ENCODE measurements around the gene NCOA6.
"Not testable (repeated sequence)": the region's sequence is repeated elsewhere in the genome, so short reads cannot be mapped to it uniquely, and the experiment has no call there.

Gene NCOA6

DNA sequence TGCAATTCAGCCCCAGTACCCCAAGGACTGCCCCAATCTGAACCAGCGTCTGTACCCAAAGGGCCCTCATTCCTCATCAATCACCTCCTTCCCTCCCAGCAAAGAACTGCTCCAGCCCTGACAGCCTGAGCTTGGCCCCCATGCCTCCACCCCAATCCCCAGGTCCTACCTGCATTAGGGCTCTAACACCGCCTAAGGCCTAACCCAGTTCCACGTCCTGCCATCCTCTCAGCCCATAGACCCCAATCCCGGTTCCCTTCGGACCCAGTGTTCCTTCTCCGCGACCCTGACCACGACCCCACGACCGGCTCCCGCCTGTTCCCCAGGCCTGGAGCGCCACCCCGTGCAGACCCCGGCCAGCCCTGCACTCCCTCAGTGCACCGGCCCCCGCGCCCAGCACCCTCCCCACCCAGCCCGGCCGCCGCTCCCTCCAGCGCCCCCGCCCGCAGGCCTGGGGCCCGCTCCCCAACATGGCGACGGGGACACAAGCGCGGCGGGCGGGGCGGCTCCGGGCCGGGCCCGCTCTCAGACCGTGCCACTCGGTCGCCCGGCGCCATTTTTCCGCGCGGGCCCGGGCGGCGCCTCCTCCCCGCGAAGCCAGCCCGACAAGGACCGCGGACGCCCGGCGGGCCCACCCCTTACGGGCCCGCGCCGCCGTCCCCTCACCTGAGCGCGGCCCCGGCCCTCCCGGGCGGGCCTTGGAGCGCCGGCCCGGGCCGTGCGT lies 483 bp downstream of the NCOA6 start:
- DNase-seq, result peak; percentile 82

DNA sequence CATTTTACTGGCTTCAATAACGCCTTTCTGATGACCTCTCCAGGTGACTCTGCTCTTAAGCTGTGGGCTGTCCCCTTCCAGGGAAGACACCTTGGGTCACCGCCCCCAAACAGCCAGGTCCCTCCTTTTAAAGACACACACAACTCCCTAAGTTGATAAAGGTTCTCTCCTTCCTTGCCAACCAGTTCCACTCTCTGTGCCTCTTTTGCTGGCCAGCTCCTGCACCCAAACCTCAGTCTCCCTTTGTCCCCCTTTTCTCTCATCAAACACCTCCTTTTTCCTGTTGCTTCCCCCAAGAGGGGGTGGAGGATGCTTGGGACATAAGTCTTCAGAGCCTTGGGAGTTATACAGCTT lies 1.0 kb downstream of the NCOA6 start:
- peak; percentile 86 for DNase-seq

DNA sequence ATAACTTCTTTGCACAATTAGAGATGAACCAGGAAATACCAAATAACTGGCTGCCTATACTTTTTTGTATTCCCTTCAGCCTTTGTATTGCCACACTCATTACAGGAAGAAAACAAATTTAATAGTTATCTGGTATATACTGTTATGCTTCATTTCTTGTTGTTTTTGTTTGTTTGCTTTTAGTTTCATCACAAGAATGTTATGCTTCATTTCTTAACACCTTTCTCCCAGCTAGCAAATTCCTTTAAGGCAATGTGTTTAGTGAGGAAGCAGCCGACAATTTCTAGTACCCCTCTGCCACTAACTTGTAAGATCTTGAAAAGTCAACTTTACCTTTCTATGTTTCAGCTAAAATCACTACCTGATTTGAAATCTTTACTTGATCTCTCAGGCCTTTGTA lies 1.4 kb downstream of the NCOA6 start:
- DNase-seq, result no peak

DNA sequence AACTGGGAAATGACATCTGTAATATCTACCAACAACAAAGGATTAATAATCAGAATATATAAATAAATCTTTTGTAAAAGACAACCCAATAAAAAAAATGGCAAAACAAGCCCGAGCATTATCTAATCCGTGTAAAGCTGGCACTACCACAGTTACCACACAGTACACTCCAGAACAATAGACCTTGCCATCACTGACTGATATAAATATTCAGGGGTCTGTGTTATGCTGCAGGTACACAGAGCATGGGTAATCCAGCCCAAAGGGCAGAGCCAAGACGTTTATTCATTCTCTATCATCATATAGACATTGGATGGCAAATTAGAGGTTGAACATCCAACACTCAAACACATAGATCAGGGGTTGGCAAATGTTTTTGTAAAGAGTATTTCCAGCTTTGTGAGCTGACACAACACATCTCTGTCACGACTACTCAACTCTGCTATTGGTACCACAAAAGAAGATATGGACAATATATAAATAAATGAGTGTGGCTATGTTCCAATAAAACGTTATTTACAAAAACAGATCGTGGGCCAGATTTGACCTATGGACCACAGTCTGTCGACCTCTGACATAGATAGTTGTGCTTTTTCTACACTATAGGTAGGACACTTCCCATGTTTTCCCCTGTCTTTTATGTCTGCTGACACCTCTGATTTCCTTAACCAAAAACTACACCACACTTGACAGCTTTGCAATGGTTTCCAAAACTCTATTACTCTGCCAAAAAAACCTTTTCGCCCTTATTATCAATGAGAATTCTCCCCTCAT lies 4.5 kb downstream of the NCOA6 start:
- DNase-seq, result no peak

DNA sequence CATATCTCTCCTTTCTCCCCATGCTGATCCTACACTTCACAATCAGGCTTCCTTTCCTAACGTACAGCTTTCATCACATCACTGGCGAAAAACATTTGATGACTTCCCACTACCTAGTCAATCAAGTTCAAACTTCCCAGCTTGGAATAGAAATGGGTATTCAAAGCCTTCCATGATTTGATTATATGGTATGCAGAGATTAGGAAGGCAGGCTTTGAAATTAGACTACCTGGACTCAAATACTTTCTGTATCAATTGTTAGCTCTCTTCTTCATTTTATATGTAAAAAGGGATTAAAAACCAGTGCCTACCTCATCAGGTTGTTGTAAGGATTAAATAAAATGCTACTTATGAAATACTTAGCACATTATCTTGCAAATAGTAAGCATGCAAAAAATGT lies 7.7 kb downstream of the NCOA6 start:
- no peak for DNase-seq

DNA sequence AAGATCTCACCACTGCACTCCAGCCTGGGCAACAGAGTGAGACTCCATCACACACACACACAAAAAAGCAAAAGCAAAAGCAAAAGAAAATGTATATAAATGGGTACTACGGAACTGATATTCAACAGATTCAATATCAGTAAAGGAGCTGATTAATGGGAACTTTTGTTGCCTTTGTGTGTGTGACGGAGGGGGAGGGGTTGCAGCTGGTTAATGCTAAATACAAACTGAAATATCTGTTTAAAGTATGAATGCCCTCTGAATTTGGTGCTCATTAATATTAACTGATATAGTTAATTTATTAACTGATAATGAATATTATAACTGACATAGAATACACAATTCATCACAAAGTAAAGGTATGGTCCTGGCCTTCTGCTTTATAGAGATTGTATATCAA lies 8.4 kb downstream of the NCOA6 start:
- no peak for DNase-seq

DNA sequence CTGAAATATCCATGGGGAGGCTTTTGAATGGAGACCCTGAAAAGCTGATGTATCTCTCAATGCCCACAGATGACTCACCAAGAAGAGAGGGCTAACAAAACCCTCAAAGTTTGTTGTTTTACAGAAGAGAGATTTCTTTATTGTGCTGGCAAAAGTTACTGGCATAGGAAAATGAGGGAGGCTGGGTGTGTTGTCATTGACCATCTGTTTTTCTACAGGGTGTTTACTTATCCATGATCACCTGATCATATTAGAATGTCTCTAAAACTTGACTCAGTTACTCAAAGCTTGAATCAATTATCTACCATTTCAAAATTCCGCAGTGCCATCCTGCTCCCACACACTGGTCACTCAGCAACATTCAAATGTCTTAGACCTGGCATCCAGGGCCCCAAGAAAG lies 9.8 kb downstream of the NCOA6 start:
- no peak for DNase-seq

DNA sequence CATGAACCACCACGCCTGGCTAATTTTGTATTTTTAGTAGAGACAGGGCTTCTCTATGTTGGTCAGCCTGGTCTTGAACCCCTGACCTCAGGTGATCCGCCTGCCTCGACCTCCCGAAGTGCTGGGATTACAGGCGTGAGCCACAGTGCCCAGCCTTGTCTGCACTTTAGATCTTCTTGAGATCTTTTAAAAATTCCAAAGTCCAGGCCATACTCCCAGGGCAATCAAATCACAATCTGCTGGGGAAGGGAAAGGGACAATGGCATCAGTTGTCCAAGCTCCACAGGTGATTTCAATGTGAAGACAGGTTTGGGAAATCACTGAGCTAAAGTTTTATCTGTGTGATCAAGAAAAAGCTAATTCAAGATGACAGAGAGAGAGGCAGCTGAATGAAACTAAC lies 16.9 kb downstream of the NCOA6 start:
- DNase-seq, result no peak

DNA sequence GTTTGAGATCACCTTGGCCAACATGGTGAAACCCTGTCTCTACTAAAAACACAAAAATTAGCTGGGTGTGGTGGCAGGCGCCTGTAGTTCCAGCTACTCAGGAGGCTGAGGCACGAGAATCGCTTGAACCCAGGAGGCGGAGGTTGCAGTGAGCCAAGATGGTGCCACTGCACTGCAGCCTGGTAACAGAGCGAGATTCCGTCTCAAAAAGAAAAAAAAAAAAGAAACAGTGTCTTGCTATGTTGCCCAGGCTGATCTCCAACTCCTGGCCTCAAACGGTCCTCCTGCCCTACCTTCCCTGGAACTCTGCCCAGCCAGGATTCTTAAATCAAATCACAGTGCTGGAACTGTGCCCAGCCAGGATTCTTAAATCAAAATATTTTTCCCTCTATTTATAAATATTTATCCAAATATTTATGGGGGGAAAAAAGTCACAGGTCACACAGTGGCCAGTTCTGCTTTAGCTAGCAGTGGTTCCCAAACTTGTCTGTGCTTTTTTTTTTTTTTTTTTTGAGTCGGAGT lies 17.4 kb downstream of the NCOA6 start:
- not testable (repeated sequence) for DNase-seq

DNA sequence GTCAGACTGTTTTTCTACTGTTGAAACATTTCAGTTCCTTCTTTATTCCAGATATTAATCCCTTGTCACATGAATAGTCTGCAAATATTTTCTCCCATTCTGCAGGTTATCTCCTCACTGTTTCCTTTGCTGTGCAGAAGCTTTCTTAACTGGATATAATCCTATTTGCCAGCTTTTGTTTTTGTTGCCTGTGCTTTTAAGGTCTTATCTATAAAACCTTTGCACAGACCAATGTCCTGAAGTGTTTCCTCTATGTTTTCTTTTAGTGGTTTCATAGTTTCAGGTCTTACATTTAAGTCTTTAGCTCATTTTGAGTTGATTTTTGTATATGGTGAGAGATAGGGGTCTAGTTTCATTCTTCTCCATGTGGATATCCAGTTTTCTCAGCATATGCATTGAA lies 19.2 kb downstream of the NCOA6 start:
- DNase-seq, result peak; percentile 52

DNA sequence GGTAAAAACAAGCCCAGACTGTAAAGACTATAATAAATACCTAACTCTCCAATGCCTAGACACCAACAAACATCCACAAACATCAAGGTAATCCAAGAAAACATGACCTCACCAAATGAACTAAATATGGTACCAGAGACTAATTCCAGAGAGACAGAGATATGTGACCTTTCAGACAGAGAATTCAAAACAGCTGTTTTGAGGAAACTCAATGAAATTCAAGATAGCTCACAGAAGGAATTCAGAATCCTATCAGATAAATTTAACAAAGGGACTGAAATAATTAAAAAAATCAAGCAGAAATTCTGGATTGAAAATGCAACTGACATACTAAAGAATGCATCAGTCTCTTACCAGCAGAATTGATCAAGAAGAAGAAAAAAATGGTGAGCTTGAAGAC lies 26.6 kb downstream of the NCOA6 start:
- DNase-seq, result no peak

DNA sequence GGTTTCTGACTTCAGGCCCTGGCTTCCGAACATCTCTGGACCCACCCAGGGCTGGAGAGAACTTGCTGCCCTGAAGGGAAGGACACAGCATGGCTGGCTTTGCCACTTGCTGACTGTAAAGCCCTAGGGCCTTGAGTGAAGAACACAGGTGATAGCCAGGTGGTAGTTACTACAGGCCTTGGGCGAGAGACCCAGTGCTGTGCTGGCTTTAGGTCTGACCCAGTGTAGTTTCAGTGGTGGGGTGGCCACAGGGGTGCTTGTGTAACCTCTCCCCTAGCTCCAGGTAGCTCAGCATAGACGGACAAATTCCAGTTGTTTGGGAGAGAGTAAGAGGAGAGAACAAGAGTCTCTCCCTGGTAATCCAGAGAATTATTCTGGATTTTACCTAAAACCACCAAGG lies 27.1 kb downstream of the NCOA6 start:
- DNase-seq, result no peak

DNA sequence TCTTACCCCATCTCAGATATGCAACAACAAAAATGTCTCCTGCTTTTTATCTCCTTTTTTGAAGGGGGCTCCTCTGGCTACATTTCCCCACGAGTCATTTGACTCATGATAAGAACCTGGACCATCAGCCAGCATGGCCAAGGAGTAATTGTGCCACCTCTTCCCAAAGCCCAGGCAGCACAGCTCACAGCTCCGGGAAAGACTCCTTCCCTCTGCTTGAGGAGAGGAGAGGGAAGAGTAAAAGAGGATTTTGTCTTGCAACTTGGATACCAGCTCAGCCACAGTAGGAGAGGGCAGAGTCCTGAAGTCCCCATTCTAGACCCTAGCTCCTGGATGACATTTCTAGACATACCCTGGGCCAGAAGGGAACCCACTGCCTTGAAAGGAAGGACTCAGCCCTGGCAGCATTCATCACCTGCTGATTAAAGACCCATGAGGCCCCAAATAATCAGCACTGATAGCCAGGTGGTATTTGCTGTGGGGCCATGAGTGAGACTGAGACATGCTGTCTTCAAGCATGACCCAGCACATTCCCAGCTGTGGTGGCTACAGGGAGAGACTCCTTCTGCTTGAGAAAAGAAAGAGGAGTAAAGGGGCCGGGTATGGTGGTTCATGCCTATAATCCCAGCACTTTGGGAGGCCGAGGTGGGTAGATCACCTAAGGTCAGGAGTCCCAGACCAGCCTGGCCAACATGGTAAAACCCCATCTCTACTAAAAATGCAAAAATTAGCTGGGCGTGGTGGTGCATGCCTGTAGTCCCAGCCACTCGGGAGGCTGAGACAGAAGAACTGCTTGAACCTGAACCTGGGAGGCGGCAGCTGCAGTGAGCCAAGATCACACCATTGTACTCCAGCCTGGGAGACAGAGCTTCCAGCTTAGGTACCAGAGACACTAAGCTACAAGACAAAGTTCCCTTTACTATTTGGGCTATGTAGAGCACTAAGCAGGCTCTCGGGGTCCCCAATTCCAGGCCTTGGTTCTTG lies 28.1 kb downstream of the NCOA6 start:
- peak; percentile 22 for DNase-seq

DNA sequence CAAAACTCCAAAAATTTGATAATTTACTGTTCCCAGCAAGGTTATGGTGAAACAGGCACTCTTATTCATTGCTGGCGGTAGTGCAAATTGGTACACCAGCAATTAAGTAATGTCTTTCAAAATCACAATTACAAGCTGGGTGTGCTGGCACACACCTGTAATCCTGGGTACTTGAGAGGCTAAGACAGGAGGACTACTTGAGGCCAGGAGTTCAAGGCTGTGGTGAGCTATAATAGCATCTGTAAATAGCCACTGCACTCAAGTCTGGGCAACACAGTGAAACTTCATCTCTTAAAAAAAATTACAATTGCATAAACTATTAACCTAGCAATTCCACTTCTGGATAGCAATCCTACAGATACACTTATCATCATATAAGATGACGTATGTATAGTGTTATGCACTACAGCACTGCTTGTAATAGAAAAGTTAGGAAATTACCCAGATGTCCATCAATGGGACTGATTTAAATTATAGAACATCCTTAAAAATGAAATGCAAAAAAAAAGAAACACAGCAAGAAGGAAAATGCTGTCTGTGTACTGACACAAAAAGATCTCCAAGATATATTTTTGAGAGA lies 31.4 kb downstream of the NCOA6 start:
- no peak for DNase-seq

DNA sequence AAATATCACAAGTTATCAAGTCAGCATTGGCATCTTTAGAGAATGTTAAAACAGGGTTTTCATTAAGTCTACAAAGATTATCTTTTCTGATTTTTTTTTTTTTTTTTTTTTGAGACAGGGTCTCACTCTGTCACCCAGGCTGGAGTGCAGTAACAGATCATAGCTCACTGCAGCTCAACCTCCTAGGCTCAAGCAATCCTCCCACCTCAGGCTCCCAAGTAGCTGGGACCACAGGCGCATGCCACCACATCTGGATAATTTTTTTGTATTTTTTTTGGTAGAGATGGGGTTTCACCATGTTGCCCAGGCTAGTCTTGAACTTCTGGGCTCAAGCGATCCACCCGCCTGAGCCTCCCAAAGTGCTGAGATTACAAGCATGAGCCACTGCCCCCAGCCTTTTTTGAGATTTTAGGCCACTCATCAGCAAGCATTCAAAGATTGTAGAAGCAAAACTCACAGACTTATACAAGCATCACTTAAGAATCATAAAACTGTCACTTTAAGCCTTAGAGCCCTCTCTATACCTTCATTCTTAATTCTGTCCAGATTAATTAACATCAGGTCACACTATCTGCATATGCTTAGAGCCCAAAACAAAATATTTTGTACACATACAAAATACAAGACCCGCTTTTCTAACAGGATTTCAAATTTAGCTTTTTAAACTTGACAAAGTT lies 32.6 kb downstream of the NCOA6 start:
- no peak for DNase-seq

DNA sequence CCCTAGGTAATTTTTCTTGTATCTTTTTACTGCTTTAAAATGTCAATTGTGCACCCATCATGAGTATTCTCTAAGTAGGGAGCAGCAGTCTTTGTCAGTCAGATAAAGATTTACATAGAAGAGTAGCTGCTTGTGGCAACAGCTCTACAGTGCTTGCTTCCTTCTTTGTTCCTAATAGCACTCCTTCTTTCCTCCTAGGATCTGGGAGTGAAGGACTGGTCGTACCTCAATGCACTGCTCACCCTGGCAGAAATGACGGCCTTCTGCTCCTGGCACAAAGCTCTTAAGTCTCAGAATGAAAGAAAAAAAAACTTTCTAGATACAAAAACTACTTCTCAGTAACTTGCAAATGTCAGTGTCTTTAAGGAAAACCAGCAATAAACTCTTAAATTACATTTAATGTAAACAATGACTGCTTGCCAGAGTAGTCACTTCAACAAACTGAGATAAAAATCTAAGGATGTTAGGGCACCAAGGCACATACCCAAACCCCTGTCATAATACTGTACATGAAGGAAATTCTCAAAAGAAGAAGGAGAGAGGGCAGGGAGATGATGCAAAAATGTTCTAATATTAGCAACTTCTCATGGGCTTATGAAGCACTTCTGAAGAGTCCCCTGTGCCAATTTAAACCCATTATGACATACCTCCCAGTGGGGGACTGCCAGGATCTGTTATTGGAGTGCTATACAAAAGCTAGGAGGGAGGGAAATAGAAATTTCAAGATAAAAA lies 34.0 kb downstream of the NCOA6 start:
- peak; percentile 34 for DNase-seq

DNA sequence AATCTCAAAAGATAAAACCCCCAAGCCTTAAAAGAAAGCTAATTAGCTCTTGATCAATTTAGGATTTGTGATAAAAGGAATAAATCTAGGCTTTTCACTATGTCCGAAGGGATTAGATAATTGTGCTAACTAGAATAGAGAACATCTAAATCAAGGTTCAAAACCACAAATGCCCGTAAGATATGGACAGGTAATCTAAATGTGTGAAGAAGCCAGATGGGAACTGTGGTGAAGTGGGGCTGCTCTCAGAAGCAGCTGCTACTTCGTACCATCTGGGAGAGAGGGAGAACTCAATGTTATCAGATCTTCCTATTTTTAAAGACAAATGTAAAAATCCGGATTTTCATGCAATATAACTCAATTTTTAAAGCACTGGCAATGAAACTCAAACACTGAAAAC lies 44.2 kb downstream of the NCOA6 start:
- DNase-seq, result no peak

DNA sequence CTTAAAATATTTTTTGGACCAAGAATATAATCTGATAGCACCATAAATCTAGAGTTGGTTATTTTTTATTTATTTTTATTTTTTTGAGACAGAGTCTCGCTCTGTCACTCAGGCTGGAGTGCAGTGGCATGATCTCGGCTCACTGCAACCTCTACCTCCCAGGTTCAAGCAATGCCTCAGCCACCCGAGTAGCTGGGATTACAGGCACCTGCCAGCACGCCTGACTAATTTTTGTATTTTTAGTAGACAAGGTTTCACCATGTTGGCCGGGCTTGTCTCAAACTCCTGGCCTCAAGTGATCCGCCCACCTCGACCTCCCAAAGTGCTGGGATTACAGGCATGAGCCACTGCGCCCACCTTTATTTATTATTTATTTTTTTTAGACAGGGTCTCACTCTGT lies 45.2 kb downstream of the NCOA6 start:
- DNase-seq, result not testable (repeated sequence)

DNA sequence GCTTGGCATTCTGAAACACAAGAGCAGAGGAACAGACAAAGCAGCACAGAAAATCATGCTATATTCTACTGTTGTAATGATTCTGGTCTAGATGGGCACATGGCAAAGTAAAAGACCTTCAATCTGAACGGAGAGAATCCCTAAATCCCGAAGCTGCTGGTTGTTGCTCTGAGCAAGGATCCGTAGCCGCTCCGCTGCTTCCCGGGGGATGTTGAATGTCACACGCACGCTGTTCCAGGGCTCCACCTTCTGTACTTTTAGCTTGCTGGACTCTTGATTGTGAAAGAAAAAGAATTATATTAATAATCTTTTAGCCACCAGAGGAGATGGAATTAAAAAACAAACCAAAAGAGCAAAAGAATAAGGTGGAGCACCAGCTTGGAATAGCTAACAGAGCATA lies 49.3 kb downstream of the NCOA6 start:
- DNase-seq, result no peak

DNA sequence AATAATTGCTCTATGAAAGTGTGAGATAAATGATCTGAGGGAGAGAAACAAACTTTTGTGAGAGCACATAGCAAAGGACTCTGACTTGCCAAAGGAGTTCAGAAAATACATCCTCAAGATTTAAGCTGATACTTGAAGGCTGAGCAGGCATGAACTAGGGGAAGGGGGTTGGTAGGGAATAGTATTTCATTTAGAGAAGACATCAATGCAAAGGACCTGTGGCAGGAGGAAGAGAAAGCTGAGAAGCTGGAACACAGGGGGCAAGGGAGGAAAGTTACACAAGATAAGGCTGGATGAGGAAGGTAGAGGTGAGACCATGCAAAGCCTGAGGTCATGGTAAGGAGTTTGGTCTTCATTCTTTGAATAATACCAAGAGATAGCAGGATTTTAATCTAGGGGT lies 50.6 kb downstream of the NCOA6 start:
- DNase-seq, result no peak

DNA sequence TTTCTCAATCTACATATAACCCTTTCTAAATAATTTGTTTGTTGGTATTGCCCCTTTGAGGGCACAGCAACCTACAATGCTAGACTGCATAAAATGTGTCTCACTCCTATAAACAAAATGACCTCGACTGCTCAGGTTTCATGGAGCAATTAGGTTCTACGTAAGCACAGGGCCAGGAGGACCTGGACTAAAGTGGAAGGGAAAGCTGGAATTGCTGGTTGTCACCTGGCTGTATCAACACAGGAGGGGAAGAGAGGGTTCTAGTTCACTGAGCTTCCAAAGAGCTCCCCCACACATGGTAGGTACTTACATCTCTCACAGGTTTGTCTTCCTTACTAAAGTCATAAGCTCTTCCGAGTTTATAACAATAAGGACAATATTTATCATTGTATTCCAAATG lies 51.0 kb downstream of the NCOA6 start:
- no peak for DNase-seq

DNA sequence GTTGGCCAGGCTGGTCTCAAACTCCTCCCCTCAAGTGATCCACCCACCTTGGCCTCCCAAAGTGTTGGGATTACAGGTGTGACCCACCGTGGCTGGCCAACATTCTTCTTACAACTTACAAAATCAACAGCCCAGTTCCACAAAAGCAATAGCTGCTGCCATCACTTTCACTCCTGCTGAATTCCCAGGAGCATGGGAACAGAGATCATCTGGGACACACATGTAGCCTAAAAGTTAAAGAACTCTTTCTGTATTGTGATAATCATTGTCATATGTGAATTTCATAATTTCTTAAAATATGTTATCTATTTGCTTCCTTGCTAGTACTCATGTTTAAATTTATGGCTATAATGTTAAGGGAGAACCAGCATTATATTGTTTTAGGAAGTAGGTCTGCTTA lies 51.7 kb downstream of the NCOA6 start:
- DNase-seq, result no peak
